Body of pancreas (tissue), 4 donors: ENCODE results near the gene C3orf52. TPM values are rescaled to one million over a fixed set of nuclear protein-coding genes. Genes with fewer than 3 reads are reported as not detected.

Experiments used
- ATAC-seq: fragments of 150-250 bp; one replicate; pipeline ENCODE4 v1.9.1; 2016
- DNase-seq, 4 donors: peaks; one replicate each; pipeline ENCODE4 v3.0.0-alpha.2; 2019
- H3K27ac ChIP-seq, 4 donors: fragments of 200-600 bp; sonication (generic); 1 replicate in 3 of 4; 2 replicates in 1 of 4; pipeline versions ENCODE4 v1.5.1 to v1.6.1; 2016 to 2019; ENCODE audit warnings: mild to moderate bottlenecking in 1 of 4, mixed read lengths in 1 of 4, moderate library complexity in 1 of 4
- H3K27me3 ChIP-seq, 2 donors: fragments of 200-600 bp; sonication (generic); one replicate each; pipeline ENCODE4 v1.6.0; 2016; ENCODE audit warnings: mild to moderate bottlenecking in 1 of 2
- H3K36me3 ChIP-seq, 2 donors: fragments of 200-600 bp; sonication (generic); replicated peaks in 1 of 2; 2 replicates each; pipeline ENCODE4 v1.5.1; 2016; ENCODE audit warnings: low read depth in 2 of 2; ENCODE audit not compliant: insufficient read depth in 1 of 2
- H3K4me1 ChIP-seq: fragments of 200-600 bp; sonication (generic); one replicate; pipeline ENCODE4 v1.6.0; 2016
- H3K4me3 ChIP-seq, 2 donors: fragments of 200-600 bp; sonication (generic); 1 replicate in 1 of 2; 2 replicates in 1 of 2; pipeline ENCODE4 v1.5.1; 2016 to 2019
- H3K9me3 ChIP-seq, 3 donors: fragments of 200-600 bp; sonication (generic); 1 replicate in 2 of 3; 2 replicates in 1 of 3; pipeline ENCODE4 v1.5.1; 2016
- POLR2A ChIP-seq, 3 donors: fragments of 450-650 bp; IDR thresholded peaks; one replicate each; pipeline ENCODE4 v1.6.1; 2016; ENCODE audit warnings: antibody characterized with exemption in 3 of 3, mild to moderate bottlenecking in 2 of 3
- WGBS, 2 donors: methylation state at CpG; one replicate each; pipeline ENCODE4 v1.1.5; 2017; 5-methylcytosine and 5-hydroxymethylcytosine counted together
- intact Hi-C: fragments of 100-400 bp; cut with DNase I; formaldehyde crosslinking; loops from one replicate; pipeline ENCODE4 v1.15.1; 2023
- total RNA-seq, 2 donors: library from RNA; depleted of rRNA; stranded (reverse); fragments of >200 nt; gene quantifications; one replicate each; pipeline ENCODE4 v1.1.0, GENCODE V29; 2016
- TF ChIP-seq, protein P1 (sequence below), 7 experiments: fragments of 450-650 bp in 4 of 7; fragments of 200-600 bp in 3 of 7; sonication (generic) in 3 of 7; IDR thresholded peaks; one replicate each; pipeline ENCODE4 v1.5.1; 2016 to 2019; ENCODE audit warnings: antibody characterized with exemption in 7 of 7

The C3orf52 gene
- total RNA-seq, 2 donors from 2014 or later, result 71.2 to 129 TPM

DNA sequence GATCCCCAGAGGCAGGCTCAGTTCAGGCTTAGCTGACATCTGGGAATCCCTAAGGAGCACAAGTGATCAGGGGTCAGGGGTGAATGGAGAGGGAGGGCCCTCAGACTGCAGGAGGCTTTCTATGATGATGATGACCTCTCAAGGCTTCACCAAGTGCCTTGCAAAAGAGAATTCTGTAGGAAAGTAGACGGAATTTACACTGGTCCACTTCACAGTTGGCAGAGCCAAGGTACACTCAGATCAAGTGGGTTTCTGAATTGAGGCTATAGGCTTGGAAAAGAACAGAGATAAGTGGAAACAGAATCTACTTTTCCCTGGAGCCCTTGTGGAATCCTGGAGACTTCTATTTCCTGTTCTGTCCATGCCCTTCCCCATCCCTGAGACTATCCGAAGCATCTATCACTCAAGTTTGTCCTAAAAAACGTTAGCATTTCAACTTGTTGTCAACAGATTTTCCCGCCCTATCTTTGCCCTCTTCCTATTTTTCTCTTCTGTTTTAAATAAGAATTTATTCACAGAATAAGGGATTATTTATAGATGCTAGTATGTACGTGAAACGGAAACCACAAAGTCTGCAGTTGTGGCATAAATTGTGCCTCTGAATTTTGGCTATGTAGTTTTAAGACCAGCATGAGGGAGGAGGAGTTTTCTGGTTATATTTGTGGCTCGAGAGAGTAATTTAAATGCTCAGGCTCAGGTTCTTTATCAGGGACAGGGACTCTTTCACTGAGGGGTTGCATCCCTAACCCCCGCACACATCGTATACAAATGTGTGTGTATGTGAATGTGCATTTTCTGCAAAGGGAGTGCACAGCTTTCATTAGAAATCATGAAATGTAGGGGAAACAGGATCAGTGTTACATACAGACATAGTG lies 34.0 kb downstream of the C3orf52 start:
- no peak overlapping the region for H3K4me3 ChIP-seq
- H3K9me3 ChIP-seq, result no peaks in the 10 kb centered on the region
- WGBS, 2 donors, result 71 to 78% methylated on average over 9 of the region's 9 CpGs
- ATAC-seq (no peak), DNase-seq (no peak)
- H3K27me3 ChIP-seq, result no peaks in the 10 kb centered on the region
- intact Hi-C loops, result no loop called here
- H3K36me3 ChIP-seq, result no peaks in the 10 kb centered on the region
- H3K4me1 ChIP-seq, result peaks cover 14% of the 10 kb centered on the region
- no peak overlapping the region for H3K27ac ChIP-seq
- TF ChIP-seq, protein P1, sequence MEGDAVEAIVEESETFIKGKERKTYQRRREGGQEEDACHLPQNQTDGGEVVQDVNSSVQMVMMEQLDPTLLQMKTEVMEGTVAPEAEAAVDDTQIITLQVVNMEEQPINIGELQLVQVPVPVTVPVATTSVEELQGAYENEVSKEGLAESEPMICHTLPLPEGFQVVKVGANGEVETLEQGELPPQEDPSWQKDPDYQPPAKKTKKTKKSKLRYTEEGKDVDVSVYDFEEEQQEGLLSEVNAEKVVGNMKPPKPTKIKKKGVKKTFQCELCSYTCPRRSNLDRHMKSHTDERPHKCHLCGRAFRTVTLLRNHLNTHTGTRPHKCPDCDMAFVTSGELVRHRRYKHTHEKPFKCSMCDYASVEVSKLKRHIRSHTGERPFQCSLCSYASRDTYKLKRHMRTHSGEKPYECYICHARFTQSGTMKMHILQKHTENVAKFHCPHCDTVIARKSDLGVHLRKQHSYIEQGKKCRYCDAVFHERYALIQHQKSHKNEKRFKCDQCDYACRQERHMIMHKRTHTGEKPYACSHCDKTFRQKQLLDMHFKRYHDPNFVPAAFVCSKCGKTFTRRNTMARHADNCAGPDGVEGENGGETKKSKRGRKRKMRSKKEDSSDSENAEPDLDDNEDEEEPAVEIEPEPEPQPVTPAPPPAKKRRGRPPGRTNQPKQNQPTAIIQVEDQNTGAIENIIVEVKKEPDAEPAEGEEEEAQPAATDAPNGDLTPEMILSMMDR (IDR thresholded peaks at IDR 0.05), result no peak
- TF ChIP-seq POLR2A (IDR thresholded peaks at IDR 0.05), result no peak

DNA sequence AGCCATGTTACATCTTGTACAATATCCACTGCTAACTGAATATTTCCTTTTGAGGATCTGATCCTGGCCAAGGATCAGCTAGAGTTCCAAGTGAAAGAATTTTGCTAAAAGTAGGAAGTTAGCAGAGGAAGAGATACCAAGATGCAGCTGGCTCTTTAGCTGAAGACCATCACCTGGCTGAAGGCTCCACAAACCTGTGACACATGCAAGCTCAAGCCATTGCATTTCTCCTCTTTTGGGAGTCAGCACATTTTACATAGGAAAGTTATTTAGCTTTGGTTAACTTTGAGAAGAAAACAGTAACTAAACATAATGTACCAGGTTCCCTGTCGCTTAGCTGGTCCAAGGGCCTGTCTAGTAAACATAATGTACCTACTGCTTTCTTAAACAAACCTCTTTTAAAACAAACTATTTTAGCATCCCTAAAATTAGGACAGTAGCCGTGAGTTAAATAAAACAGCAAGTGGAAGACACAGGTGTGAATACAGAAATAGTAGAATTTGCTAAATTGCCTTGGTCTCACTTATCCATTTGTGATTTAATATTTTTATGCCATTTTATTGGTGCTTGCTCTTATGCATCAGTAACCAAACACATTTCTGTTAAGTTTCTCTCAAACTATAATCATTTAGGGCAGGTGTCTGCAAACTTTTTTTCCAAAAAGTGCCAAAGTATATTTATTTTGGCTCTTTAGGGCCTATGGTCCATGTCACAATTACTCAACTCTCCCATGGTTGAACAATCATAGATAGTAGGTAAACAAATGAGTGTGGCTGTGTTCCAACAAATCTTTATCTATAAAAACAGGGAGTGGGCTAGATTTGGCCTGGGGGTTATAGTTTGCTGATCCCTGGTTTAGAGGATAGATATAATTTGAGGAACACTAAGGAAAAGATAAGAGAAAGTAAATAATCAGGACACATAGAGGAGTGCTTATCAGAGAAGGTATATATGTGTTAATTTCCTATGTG lies 35.7 kb downstream of the C3orf52 start:
- intact Hi-C loops, result no loop called here
- Histone ChIP-seq H3K27ac (no peak overlapping the region), H3K36me3 (no peaks in the 10 kb centered on the region), H3K9me3 (no peaks in the 10 kb centered on the region), H3K4me3 (no peak overlapping the region), H3K4me1 (peaks cover 14% of the 10 kb centered on the region), H3K27me3 (no peaks in the 10 kb centered on the region)
- 84 to 93% methylated on average over 2 of the region's 2 CpGs for WGBS, 2 donors
- DNase-seq, result no peak
- no peak for ATAC-seq
- TF ChIP-seq, protein P1 (IDR thresholded peaks at IDR 0.05), result no peak
- TF ChIP-seq POLR2A (IDR thresholded peaks at IDR 0.05), result no peak

DNA sequence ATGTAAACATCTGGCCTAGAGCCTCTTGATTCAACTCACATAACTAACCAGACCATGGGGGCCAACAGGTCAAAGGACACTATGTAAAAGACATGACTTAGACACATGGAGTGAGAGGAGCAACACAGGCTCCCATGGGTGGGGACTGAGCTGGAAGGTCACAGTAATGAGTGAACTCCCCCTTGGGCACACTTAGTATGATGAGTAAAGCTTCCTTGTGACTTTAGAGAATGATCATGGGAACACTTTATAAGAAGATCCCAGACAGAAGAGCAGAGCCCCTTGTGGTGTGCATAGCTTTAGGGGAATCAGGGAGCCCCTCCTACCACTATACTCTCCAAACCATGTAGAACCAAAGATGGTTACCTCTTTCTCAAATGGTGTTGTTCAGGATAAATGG lies 36.7 kb downstream of the C3orf52 start:
- no peak overlapping the region for H3K27ac ChIP-seq
- H3K36me3 ChIP-seq, result peaks cover 0 to under 1% of the 10 kb centered on the region in 2 donors
- H3K9me3 ChIP-seq, result no peaks in the 10 kb centered on the region
- ATAC-seq, result no peak
- no peak overlapping the region for H3K4me3 ChIP-seq
- no peak for DNase-seq
- H3K4me1 ChIP-seq, result peaks cover 14% of the 10 kb centered on the region
- H3K27me3 ChIP-seq, result no peaks in the 10 kb centered on the region
- TF ChIP-seq, protein P1 (IDR thresholded peaks at IDR 0.05), result no peak
- TF ChIP-seq POLR2A (IDR thresholded peaks at IDR 0.05), result no peak
- intact Hi-C loops, result no loop called here

DNA sequence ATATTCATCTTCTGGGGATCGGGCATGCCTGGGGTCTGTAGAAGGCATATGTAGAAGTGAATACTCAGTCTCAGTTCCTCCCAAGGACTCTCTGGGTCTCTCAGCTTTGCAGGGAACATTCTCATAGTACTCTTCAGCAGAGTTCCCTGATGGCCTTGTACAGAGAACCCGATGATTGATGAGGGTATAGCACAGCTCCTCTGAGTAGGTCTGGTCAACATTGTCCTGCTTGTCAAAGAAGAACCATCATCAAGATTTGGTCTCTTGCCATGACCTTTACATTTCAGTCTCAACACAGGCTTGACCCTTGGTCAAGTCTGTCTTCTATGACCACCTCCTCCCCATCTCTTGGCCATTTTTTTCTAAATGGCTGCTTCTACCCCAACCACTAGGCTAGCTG lies 37.4 kb downstream of the C3orf52 start:
- H3K36me3 ChIP-seq, result peaks cover 0 to 3% of the 10 kb centered on the region in 2 donors
- DNase-seq (no peak), ATAC-seq (no peak)
- H3K27ac ChIP-seq, result no peak overlapping the region
- no peak overlapping the region for H3K4me3 ChIP-seq
- no peaks in the 10 kb centered on the region for H3K27me3 ChIP-seq
- WGBS, 2 donors, result 91 to 94% methylated on average over 2 of the region's 2 CpGs
- H3K4me1 ChIP-seq, result peaks cover 14% of the 10 kb centered on the region
- intact Hi-C loops, result no loop called here
- TF ChIP-seq, protein P1 (IDR thresholded peaks at IDR 0.05), result no peak
- no peak for TF ChIP-seq POLR2A (IDR thresholded peaks at IDR 0.05)
- no peaks in the 10 kb centered on the region for H3K9me3 ChIP-seq
